GM12891 (cell line): ENCODE measurements around the gene USP15.

ENCODE experiments used
- PAX5 ChIP-seq: IDR thresholded peaks from 2 replicates; pipeline ENCODE4 v1.6.1; 2011; ENCODE audit warnings: low read length, moderate library complexity, mild to moderate bottlenecking; ENCODE audit not compliant: insufficient read depth, severe bottlenecking
- POLR2A ChIP-seq: IDR thresholded peaks from 2 replicates; pipeline ENCODE4 v1.6.1; 2011; ENCODE audit warnings: low read depth, low read length, control low read depth
- POLR2AphosphoS5 ChIP-seq: IDR thresholded peaks from 2 replicates; pipeline ENCODE4 v1.6.1; 2011; ENCODE audit warnings: low read depth, low read length, control low read depth
- POU2F2 ChIP-seq: IDR thresholded peaks from 2 replicates; pipeline ENCODE4 v1.6.1; 2011; ENCODE audit warnings: low read depth, mild to moderate bottlenecking, control low read depth, low read length, moderate library complexity
- SPI1 ChIP-seq: IDR thresholded peaks from 2 replicates; pipeline ENCODE4 v1.6.1; 2011; ENCODE audit warnings: low read depth, low read length, control low read depth
- TAF1 ChIP-seq: IDR thresholded peaks from 2 replicates; pipeline ENCODE4 v1.6.1; 2011; ENCODE audit warnings: low read depth, low read length, control low read depth

DNA sequence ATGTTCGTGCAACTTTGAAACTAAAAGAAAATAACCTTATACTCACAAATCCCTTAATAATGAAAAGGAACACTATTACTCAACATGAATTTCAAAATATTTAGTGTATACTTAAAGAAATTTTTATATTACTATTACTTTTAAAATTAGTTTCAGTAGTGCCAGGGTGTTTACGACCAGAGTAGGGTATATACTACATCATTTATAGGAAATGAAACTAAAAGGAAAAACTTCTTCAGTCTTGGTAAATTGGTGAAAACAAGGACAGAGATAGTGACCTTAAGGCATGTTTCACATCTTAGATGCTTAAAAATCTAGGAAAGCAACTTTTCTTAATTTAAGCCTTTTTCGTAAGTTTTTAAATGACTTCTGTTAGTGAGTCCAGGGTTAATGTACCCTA is 4.5 kb downstream of the USP15 start:
- TF ChIP-seq POLR2AphosphoS5, result no peak
- TF ChIP-seq POLR2A, result no peak
- no peak for TF ChIP-seq TAF1
- peak; percentile 29; the same call in 1 of the 2 replicates for TF ChIP-seq SPI1
- TF ChIP-seq POU2F2, result no peak
- TF ChIP-seq PAX5, result no peak
